Body of pancreas (tissue), 4 donors: ENCODE measurements around the gene ZNF226.

ENCODE experiments used
- POLR2A ChIP-seq, 3 donors: fragments of 450-650 bp; IDR thresholded peaks; one replicate each; pipeline ENCODE4 v1.6.1; 2016; ENCODE audit warnings: antibody characterized with exemption in 3 of 3, mild to moderate bottlenecking in 2 of 3
- TF ChIP-seq, protein P1 (sequence below), 7 experiments: fragments of 450-650 bp in 4 of 7; fragments of 200-600 bp in 3 of 7; sonication (generic) in 3 of 7; IDR thresholded peaks; one replicate each; pipeline ENCODE4 v1.5.1; 2016 to 2019; ENCODE audit warnings: antibody characterized with exemption in 7 of 7

DNA sequence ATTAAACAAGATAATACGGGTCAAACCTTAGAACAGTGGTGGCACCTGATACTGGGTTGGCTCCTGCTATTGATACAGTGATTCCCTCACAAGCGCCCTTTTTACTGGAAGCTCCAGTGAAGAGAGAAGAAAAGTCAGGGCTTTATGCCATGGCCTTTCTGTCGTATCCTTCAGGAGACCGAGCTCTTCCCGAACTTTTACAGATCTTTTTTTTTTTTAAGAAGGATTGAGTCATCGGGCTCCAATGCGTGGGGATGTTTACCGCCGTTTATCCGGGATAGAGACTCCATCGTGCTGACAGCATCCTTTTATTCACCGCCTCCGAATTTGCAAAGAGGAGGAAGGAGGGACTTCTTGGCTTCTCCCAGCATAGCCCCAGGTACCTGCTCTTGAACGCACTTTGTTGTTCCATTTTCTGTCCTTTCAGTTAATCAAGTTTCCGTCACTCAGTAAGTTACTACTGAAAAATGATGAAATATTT, 48.0 kb downstream of the ZNF226 start:
- TF ChIP-seq, protein P1, sequence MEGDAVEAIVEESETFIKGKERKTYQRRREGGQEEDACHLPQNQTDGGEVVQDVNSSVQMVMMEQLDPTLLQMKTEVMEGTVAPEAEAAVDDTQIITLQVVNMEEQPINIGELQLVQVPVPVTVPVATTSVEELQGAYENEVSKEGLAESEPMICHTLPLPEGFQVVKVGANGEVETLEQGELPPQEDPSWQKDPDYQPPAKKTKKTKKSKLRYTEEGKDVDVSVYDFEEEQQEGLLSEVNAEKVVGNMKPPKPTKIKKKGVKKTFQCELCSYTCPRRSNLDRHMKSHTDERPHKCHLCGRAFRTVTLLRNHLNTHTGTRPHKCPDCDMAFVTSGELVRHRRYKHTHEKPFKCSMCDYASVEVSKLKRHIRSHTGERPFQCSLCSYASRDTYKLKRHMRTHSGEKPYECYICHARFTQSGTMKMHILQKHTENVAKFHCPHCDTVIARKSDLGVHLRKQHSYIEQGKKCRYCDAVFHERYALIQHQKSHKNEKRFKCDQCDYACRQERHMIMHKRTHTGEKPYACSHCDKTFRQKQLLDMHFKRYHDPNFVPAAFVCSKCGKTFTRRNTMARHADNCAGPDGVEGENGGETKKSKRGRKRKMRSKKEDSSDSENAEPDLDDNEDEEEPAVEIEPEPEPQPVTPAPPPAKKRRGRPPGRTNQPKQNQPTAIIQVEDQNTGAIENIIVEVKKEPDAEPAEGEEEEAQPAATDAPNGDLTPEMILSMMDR (IDR thresholded peaks at IDR 0.05) = no peak
- TF ChIP-seq POLR2A (IDR thresholded peaks at IDR 0.05) = no peak
